MM.1S (cell line): ENCODE measurements around the gene IL24.

ENCODE experiments used
- DNase-seq: peaks from one replicate; pipeline ENCODE4 v3.0.0-alpha.2; 2015
- H2AFZ ChIP-seq: fragments of 300-600 bp; sonication (generic); 2 replicates; pipeline ENCODE4 v1.6.0; 2016; ENCODE audit warnings: antibody characterized with exemption, low read length
- H3F3A ChIP-seq: fragments of 300-600 bp; sonication (generic); 2 replicates; pipeline ENCODE4 v1.6.1; 2016; ENCODE audit warnings: mild to moderate bottlenecking, antibody characterized with exemption, low read length, moderate library complexity, mixed read lengths; ENCODE audit not compliant: insufficient read depth
- H3K27ac ChIP-seq: fragments of 300-600 bp; sonication (generic); 2 replicates; pipeline ENCODE4 v1.5.1; 2016; ENCODE audit warnings: mild to moderate bottlenecking, low read length
- H3K27me3 ChIP-seq: fragments of 300-600 bp; sonication (generic); replicated peaks from 2 replicates; pipeline ENCODE4 v1.6.0; 2016; ENCODE audit warnings: low read length; ENCODE audit not compliant: insufficient read depth
- H3K36me3 ChIP-seq: fragments of 300-600 bp; sonication (generic); replicated peaks from 2 replicates; pipeline ENCODE4 v1.6.1; 2016; ENCODE audit warnings: mild to moderate bottlenecking, low read length, mixed read lengths; ENCODE audit not compliant: insufficient read depth
- H3K4me1 ChIP-seq: fragments of 300-600 bp; sonication (generic); 2 replicates; pipeline ENCODE4 v1.6.1; 2016; ENCODE audit warnings: low read length, mixed read lengths
- H3K4me2 ChIP-seq: fragments of 300-600 bp; sonication (generic); 2 replicates; pipeline ENCODE4 v1.6.0; 2016; ENCODE audit warnings: low read depth, low read length
- H3K4me3 ChIP-seq: fragments of 300-600 bp; sonication (generic); 2 replicates; pipeline ENCODE4 v1.5.1; 2016; ENCODE audit warnings: low read length, mixed read lengths
- H3K79me2 ChIP-seq: fragments of 300-600 bp; sonication (generic); 2 replicates; pipeline ENCODE4 v1.6.1; 2016; ENCODE audit warnings: mixed run types, low read length, mixed read lengths
- H3K9ac ChIP-seq: fragments of 300-600 bp; sonication (generic); 2 replicates; pipeline ENCODE4 v1.6.1; 2016; ENCODE audit warnings: low read length, mixed read lengths
- H3K9me2 ChIP-seq: fragments of 300-600 bp; sonication (generic); replicated peaks from 2 replicates; pipeline ENCODE4 v1.6.1; 2016; ENCODE audit warnings: mild to moderate bottlenecking, low read length, mixed read lengths; ENCODE audit not compliant: insufficient read depth
- H3K9me3 ChIP-seq: fragments of 300-600 bp; sonication (generic); replicated peaks from 2 replicates; pipeline ENCODE4 v1.6.1; 2016; ENCODE audit warnings: mild to moderate bottlenecking, low read length, mixed read lengths; ENCODE audit not compliant: insufficient read depth
- H4K20me1 ChIP-seq: fragments of 300-600 bp; sonication (generic); 2 replicates; pipeline ENCODE4 v1.6.1; 2016; ENCODE audit warnings: mild to moderate bottlenecking, low read length, moderate library complexity, mixed read lengths; ENCODE audit not compliant: insufficient read depth
- EZH2 ChIP-seq: fragments of 300-600 bp; sonication (generic); optimal IDR thresholded peaks from 2 replicates; pipeline ENCODE3; 2017; ENCODE audit warnings: low read depth, mild to moderate bottlenecking, antibody characterized with exemption, low read length, mixed read lengths
- EZH2phosphoT487 ChIP-seq: fragments of 300-600 bp; sonication (generic); IDR thresholded peaks from 2 replicates; pipeline ENCODE4 v1.6.1; 2018; ENCODE audit warnings: antibody characterized with exemption, low read length
- TF ChIP-seq, protein P1 (sequence below): fragments of 300-600 bp; sonication (generic); IDR thresholded peaks from 2 replicates; pipeline ENCODE4 v1.5.1; 2016; ENCODE audit warnings: antibody characterized with exemption, low read length, mixed read lengths

The IL24 gene

DNA sequence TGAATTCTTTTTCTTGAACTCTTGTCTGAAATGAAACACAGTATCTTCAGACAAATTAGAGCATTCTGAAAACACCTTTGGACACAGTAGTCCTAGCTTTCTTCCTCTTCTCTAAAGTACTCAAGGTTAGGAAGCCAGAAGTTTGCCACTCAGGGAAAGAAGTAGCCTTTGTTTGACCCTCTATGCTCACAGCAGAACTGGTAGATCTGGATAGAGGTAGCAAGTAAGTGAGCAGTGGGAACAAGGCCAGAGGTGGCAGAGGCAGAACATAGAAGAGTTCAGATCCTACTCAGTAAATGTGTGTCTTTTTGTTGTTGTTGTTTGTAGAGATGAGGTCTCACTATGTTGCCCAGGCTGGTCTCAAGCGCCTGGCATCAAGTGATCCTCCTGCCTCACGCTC is 56.4 kb downstream of the IL24 start:
- Histone ChIP-seq H3K9me2 (no peaks in the 10 kb centered on the region), H3K4me2 (no peak overlapping the region), H3K9me3 (no peaks in the 10 kb centered on the region), H3K27ac (no peak overlapping the region), H3K9ac (no peak overlapping the region), H3K27me3 (no peaks in the 10 kb centered on the region), H3K4me1 (no peaks in the 10 kb centered on the region), H2AFZ (no peak overlapping the region), H3K79me2 (no peaks in the 10 kb centered on the region), H3K36me3 (no peaks in the 10 kb centered on the region), H3K4me3 (no peak overlapping the region), H4K20me1 (no peaks in the 10 kb centered on the region), H3F3A (no peaks in the 10 kb centered on the region)
- DNase-seq, result no peak
- TF ChIP-seq EZH2 (no peak), EZH2phosphoT487 (no peak)
- TF ChIP-seq, protein P1, sequence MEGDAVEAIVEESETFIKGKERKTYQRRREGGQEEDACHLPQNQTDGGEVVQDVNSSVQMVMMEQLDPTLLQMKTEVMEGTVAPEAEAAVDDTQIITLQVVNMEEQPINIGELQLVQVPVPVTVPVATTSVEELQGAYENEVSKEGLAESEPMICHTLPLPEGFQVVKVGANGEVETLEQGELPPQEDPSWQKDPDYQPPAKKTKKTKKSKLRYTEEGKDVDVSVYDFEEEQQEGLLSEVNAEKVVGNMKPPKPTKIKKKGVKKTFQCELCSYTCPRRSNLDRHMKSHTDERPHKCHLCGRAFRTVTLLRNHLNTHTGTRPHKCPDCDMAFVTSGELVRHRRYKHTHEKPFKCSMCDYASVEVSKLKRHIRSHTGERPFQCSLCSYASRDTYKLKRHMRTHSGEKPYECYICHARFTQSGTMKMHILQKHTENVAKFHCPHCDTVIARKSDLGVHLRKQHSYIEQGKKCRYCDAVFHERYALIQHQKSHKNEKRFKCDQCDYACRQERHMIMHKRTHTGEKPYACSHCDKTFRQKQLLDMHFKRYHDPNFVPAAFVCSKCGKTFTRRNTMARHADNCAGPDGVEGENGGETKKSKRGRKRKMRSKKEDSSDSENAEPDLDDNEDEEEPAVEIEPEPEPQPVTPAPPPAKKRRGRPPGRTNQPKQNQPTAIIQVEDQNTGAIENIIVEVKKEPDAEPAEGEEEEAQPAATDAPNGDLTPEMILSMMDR, result no peak
